GM12875 (cell line): ENCODE results near the gene HEXD.

Source experiments
- H3K4me3 ChIP-seq: one replicate; pipeline ENCODE4 v1.5.1; 2011; ENCODE audit warnings: low read depth, low read length, control low read depth
- TF ChIP-seq, protein P1 (sequence below): IDR thresholded peaks from 2 replicates; pipeline ENCODE4 v1.5.1; 2011; ENCODE audit warnings: low read depth, mild to moderate bottlenecking, control low read depth, inconsistent platforms, low read length, moderate library complexity, borderline replicate concordance; ENCODE audit not compliant: insufficient read depth

The HEXD gene

DNA sequence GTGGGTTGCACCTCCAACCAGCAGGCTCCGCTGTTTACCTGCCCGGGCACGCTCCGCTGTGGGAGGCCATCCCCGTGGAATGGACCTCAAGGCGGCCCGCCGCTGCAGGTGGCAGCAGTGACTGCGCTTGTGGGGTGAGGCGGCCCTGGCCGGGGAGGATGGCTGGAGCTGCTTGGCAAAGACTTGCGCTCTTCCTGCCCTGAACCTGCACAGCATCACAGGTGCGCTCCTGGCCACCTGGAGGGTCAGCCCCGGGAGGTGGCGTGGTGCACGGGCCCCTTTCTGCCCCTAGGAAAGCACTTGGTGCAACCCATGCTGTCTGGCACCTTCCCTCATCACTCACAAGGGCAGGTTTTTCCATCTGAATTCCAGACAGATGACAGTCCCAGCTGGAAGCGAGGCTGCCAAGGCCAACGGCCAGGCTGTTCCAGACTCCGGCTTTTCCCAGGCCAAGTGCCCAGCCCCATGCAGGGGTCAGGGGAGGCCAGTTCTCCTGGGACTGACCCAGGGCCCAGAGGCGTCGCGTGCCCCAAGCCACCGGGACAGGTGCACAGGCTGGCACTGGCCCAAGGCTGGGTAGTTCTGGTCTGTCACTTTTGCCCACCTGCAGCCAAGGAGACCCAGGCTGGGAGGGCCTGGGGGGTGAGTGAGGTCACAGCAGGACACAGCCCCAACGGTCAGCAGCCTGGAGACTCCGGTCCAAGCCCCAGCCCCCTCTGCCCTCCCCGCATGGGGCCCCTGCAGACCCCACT is 33.2 kb upstream of the HEXD start:
- TF ChIP-seq, protein P1, sequence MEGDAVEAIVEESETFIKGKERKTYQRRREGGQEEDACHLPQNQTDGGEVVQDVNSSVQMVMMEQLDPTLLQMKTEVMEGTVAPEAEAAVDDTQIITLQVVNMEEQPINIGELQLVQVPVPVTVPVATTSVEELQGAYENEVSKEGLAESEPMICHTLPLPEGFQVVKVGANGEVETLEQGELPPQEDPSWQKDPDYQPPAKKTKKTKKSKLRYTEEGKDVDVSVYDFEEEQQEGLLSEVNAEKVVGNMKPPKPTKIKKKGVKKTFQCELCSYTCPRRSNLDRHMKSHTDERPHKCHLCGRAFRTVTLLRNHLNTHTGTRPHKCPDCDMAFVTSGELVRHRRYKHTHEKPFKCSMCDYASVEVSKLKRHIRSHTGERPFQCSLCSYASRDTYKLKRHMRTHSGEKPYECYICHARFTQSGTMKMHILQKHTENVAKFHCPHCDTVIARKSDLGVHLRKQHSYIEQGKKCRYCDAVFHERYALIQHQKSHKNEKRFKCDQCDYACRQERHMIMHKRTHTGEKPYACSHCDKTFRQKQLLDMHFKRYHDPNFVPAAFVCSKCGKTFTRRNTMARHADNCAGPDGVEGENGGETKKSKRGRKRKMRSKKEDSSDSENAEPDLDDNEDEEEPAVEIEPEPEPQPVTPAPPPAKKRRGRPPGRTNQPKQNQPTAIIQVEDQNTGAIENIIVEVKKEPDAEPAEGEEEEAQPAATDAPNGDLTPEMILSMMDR: no peak
- no peak overlapping the region for H3K4me3 ChIP-seq

DNA sequence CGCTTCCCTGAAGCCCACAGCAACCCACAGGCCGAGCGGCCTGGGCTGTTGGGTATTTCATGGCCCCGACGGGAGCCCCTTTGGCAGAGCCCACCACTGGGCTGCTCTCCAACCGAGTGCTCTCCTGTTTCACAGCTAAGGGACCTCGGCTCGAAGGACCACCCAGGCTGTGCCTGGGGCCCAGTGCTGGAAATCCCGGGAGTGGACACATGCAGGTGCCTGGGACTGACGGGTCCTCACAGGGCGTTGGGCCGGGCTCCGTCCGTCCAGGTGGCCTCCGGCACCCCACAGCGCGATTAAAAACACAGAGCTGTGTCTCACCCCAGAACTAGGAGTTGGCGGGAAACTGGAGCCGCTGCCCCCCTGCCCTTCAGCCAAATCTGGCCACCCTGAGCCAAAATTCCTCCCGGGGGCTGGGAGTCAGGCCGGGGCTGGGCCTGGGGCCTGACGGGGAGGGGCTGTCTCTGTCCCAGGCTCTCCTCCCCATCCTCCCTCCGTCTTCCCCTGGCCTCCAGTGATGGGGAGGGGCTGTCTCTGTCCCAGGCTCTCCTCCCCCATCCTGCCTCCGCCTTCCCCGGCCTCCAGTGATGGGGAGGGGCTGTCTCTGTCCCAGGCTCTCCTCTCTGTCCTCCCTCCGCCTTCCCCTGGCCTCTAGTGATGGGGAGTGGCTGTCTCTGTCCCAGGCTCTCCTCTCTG is 32.4 kb upstream of the HEXD start:
- TF ChIP-seq, protein P1: no peak
- H3K4me3 ChIP-seq: no peak overlapping the region

DNA sequence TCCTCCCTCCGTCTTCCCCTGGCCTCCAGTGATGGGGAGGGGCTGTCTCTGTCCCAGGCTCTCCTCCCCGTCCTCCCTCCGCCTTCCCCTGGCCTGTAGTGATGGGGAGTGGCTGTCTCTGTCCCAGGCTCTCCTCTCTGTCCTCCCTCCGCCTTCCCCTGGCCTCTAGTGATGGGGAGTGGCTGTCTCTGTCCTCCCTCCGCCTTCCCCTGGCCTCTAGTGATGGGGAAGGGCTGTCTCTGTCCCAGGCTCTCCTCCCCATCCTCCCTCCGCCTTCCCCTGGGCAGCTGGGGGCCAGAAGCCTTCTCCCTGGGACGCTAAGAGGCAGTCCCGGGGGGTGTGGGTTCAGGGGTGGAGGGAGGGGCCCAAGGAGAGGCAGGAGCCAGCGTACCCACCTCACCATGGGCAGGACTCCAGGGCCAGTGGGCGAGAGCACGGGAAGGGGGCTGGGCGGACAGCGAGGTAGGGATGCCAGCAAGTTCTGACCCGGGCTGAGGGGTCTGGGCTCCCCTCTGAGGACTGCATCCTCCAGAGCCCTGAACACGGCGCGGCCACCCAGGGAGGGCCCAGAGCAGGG is 31.8 kb upstream of the HEXD start:
- H3K4me3 ChIP-seq: no peak overlapping the region
- TF ChIP-seq, protein P1: no peak

DNA sequence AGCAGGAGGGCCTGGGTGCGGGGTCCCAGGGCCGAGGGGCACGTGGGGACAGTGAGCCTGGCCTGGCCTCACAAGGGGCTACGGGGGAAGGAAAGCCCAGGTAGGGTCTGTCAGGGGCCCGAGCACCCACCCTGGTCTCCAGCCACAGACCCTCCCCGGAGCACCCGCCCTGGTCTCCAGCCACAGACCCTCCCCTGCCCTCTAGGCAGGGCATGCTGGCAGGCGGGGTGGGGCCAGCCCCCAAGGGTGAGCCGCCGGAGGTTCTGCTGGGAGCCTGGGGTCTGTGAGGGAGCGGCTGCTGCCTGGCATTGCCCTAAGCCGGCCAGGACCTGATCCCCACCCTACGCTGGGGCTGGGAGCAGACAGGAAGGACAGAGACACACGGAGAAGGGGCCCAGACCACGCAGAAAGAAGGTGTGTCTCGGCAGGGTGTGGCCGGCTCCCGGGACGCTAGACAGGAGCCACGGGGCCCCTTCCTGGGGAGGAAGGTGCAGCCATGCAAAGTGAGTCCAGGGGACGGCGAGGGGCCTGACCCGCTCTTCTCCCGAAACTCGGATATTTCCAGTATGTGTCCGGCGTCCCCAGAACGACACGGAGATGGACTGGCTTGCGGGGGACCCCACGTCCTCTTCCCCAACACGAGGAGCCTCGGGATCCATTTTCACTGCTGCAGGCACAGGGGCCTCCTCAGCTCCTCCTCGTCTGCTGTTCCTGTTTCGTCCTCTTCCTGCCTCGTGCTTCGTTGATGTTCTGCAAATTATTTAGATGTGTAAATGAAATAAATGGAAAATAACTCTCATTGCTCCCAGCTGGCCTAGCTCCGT is 31.1 kb upstream of the HEXD start:
- no peak overlapping the region for H3K4me3 ChIP-seq
- TF ChIP-seq, protein P1: no peak

DNA sequence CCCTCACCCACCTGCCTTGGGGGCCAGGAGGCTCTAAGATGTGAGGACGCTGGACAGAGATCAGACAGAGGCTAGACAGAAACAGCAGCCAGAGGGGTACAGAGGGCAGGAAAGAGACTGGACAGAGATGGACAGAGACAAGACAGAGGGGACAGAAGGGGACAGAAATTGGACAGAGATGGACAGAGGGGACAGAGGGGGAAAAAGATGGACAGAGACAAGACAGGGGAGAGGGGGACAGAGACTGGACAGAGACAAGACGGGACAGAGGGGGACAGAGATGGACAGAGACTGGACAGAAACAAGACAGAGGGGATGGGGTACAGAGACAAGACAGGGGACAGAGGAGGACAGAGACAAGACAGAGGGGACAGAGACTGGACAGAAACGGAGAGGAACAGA is 30.4 kb upstream of the HEXD start:
- TF ChIP-seq, protein P1: no peak
- H3K4me3 ChIP-seq: no peak overlapping the region

DNA sequence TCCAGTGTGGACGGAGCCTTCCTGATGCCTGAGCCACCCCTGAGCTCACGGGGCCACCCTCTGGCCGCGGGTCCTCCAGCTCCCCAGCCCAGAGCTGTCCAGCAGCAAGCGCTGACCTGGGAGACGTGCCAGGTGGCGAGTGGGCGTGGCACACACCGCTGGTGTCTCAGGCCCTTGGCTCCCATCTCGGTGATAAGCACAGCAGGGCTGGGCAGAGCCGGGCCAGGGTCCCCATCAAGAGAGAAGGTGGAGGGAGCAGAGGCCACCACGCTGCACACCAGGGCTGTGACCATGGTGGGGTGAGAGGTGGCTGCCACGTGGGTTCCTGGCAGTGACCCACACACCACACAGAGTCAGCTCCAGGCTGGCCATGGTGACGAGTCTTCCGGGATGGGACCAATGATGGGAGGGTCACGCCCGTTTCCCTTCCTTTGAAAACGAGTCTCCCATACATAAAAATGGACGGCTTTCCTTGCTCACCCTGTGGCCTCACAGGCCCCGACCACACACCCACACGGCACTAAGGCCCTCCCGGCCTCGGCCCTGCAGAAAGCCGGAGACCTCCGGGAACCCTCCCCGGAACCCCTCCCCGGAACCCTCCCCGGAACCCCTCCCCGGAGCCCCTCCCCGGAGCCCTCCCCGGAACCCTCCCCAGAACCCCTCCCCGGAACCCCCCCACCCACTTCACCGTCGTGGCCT is 29.8 kb upstream of the HEXD start:
- H3K4me3 ChIP-seq: no peak overlapping the region
- TF ChIP-seq, protein P1: no peak
